NK-92 (cell line): ENCODE measurements around the gene DPH3.
"Not testable (repeated sequence)": the region's sequence is repeated elsewhere in the genome, so short reads cannot be mapped to it uniquely, and the experiment has no call there.

ENCODE experiments used
- DNase-seq: peaks from one replicate; lab custom pipeline; 2025; ENCODE audit not compliant: unreplicated experiment; lab: John Stamatoyannopoulos, UW

DPH3 gene

GRCh38 chr3:16264708-16265454, at the start of gene DPH3, which contains the start of gene OXNAD1:
Gene DPH3, minus strand, starts transcription at chr3:16264943. Its CDS starts 67 bp downstream, at chr3:16264876.
Gene OXNAD1, plus strand, starts transcription at chr3:16265212. Its CDS starts 5,741 bp downstream, at chr3:16270953.
- DNase-seq, result peak; percentile 92

- no peak for DNase-seq
These were observed 49.3 kb upstream of the DPH3 start for GRCh38 chr3:16313886-16314645.

- no peak for DNase-seq
These were observed 47.3 kb upstream of the DPH3 start for GRCh38 chr3:16311960-16312451.

- DNase-seq, result not testable (repeated sequence)
These were observed 45.7 kb upstream of the DPH3 start for GRCh38 chr3:16310486-16310885.

- DNase-seq, result no peak
These were observed 44.8 kb upstream of the DPH3 start for GRCh38 chr3:16309558-16309957.

- no peak for DNase-seq
These were observed 44.0 kb upstream of the DPH3 start for GRCh38 chr3:16308727-16309126.

GRCh38 chr3:16307832-16308531, 43.2 kb upstream of the DPH3 start:
- no peak for DNase-seq

- no peak for DNase-seq
These were observed 40.4 kb upstream of the DPH3 start for GRCh38 chr3:16305111-16305541.

GRCh38 chr3:16304061-16305010, 39.6 kb upstream of the DPH3 start:
- DNase-seq, result no peak

GRCh38 chr3:16303037-16303575, 38.4 kb upstream of the DPH3 start:
- DNase-seq, result no peak

- no peak for DNase-seq
These were observed 37.4 kb upstream of the DPH3 start for GRCh38 chr3:16302082-16302631.

- no peak for DNase-seq
These were observed 36.8 kb upstream of the DPH3 start for GRCh38 chr3:16301507-16301906.

- DNase-seq, result no peak
These were observed 36.2 kb upstream of the DPH3 start for GRCh38 chr3:16300881-16301359.

- DNase-seq, result no peak
These were observed 35.6 kb upstream of the DPH3 start for GRCh38 chr3:16300307-16300706.

- DNase-seq, result no peak
These were observed 35.0 kb upstream of the DPH3 start for GRCh38 chr3:16299746-16300145.

- no peak for DNase-seq
These were observed 34.1 kb upstream of the DPH3 start for GRCh38 chr3:16298891-16299290.

- DNase-seq, result no peak
These were observed 33.5 kb upstream of the DPH3 start for GRCh38 chr3:16297997-16298885.

- no peak for DNase-seq
These were observed 30.7 kb upstream of the DPH3 start for GRCh38 chr3:16295298-16295890.
